HG02840 (cell line): ENCODE measurements around the gene ANKRD18A.

Experiments
- ATAC-seq: cut with Tn5 transposase; IDR thresholded peaks from one replicate; pipeline ENCODE4 v1.9.1; 2021; ENCODE audit warnings: mild to moderate bottlenecking, moderate library complexity, moderate number of reproducible peaks; ENCODE audit not compliant: unreplicated experiment, low FRiP score

Gene ANKRD18A

GRCh38 chr9:38620483-38621433, at the start of gene ANKRD18A:
Gene ANKRD18A, minus strand, starts transcription at chr9:38620596. Its CDS starts 311 bp downstream, at chr9:38620285.
- peak; percentile 64 for ATAC-seq

- no peak for ATAC-seq
Observed at GRCh38 chr9:38668791-38669466, 48.5 kb upstream of the ANKRD18A start.

GRCh38 chr9:38662763-38663593, 42.6 kb upstream of the ANKRD18A start:
- no peak for ATAC-seq

GRCh38 chr9:38659538-38659937, 39.1 kb upstream of the ANKRD18A start:
- no peak for ATAC-seq

GRCh38 chr9:38656896-38657295, 36.5 kb upstream of the ANKRD18A start:
- no peak for ATAC-seq

GRCh38 chr9:38652486-38652885, 32.1 kb upstream of the ANKRD18A start:
- no peak for ATAC-seq

- no peak for ATAC-seq
Observed at GRCh38 chr9:38652044-38652443, 31.6 kb upstream of the ANKRD18A start.

- no peak for ATAC-seq
Observed at GRCh38 chr9:38651400-38652042, 31.1 kb upstream of the ANKRD18A start.

- ATAC-seq, result no peak
Observed at GRCh38 chr9:38650564-38650963, 30.2 kb upstream of the ANKRD18A start.

GRCh38 chr9:38649731-38650363, 29.5 kb upstream of the ANKRD18A start:
- no peak for ATAC-seq

GRCh38 chr9:38644601-38645000, 24.2 kb upstream of the ANKRD18A start:
- ATAC-seq, result no peak

- ATAC-seq, result no peak
Observed at GRCh38 chr9:38643815-38644173, 23.4 kb upstream of the ANKRD18A start.

- no peak for ATAC-seq
Observed at GRCh38 chr9:38642951-38643814, 22.8 kb upstream of the ANKRD18A start.

GRCh38 chr9:38641985-38642864, 21.8 kb upstream of the ANKRD18A start:
- no peak for ATAC-seq

- no peak for ATAC-seq
Observed at GRCh38 chr9:38641142-38641541, 20.7 kb upstream of the ANKRD18A start.

- ATAC-seq, result no peak
Observed at GRCh38 chr9:38639577-38639940, 19.2 kb upstream of the ANKRD18A start.

- ATAC-seq, result no peak
Observed at GRCh38 chr9:38638881-38639576, 18.6 kb upstream of the ANKRD18A start.
